H1 (cell line): ENCODE data around the gene ANKRD40CL. TPM values are rescaled to one million over a fixed set of nuclear protein-coding genes. Genes with fewer than 3 reads are reported as not detected.

Experiments used
- CTCF ChIA-PET: fragments of 300-600 bp; sonication (Branson Sonifier 250); formaldehyde crosslinking; loops from one replicate; lab custom pipeline; 2021; ENCODE audit not compliant: partially characterized antibody; lab: Charles Lee
- POLR2A ChIA-PET: fragments of 300-600 bp; sonication (Branson Sonifier 250); formaldehyde crosslinking; loops from one replicate; lab custom pipeline; 2021; ENCODE audit warnings: inconsistent platforms; ENCODE audit not compliant: partially characterized antibody; lab: Charles Lee
- DNase-seq, 2 experiments: peaks; one replicate each; pipeline versions ENCODE4 v3.0.0 to v3.0.0-alpha.2; 2010 to 2022; ENCODE audit warnings: low spot score in 2 of 2, low read depth in 1 of 2, mixed read lengths in 1 of 2
- FAIRE-seq: peaks from 2 replicates; lab custom pipeline; 2011; peaks lifted over from hg19 to GRCh38; lab: Jason Lieb, UNC
- H2AFZ ChIP-seq: 2 replicates; pipeline ENCODE4 v1.8.1; 2012; ENCODE audit warnings: low read length, inconsistent platforms
- H2AK5ac ChIP-seq: 2 replicates; pipeline ENCODE4 v1.6.1; 2013; ENCODE audit warnings: low read depth, low read length
- H2BK120ac ChIP-seq: replicated peaks from 2 replicates; pipeline ENCODE3; 2013; ENCODE audit warnings: low read depth, low read length, inconsistent platforms
- H2BK12ac ChIP-seq: 2 replicates; pipeline ENCODE4 v1.6.1; 2013; ENCODE audit warnings: low read depth, low read length
- H2BK15ac ChIP-seq: 2 replicates; pipeline ENCODE4 v1.6.1; 2013; ENCODE audit warnings: low read length
- H2BK20ac ChIP-seq: 2 replicates; pipeline ENCODE4 v1.6.1; 2013; ENCODE audit warnings: low read length
- H2BK5ac ChIP-seq: 2 replicates; pipeline ENCODE4 v1.6.1; 2013; ENCODE audit warnings: low read depth, low read length
- H3K14ac ChIP-seq: 2 replicates; pipeline ENCODE4 v1.6.1; 2013; ENCODE audit warnings: inconsistent platforms; ENCODE audit not compliant: insufficient read length
- H3K18ac ChIP-seq: 2 replicates; pipeline ENCODE4 v1.6.1; 2013; ENCODE audit warnings: low read length; ENCODE audit errors: extremely low read depth
- H3K23ac ChIP-seq: 2 replicates; pipeline ENCODE4 v1.6.1; 2013; ENCODE audit warnings: inconsistent platforms; ENCODE audit not compliant: insufficient read length
- H3K23me2 ChIP-seq: 2 replicates; pipeline ENCODE4 v1.6.1; 2013; ENCODE audit warnings: low read depth, low read length
- H3K27ac ChIP-seq: 2 replicates; pipeline ENCODE4 v1.6.1; 2011; ENCODE audit warnings: low read depth, low read length, inconsistent platforms
- H3K27me3 ChIP-seq, 4 experiments: replicated peaks in 1 of 4; 1 replicate in 1 of 4; 2 replicates in 3 of 4; pipeline versions ENCODE4 v1.6.1 to v1.8.1; 2011 to 2013; ENCODE audit warnings: low read length in 3 of 4, mild to moderate bottlenecking in 3 of 4, inconsistent platforms in 2 of 4, mixed read lengths in 2 of 4, moderate library complexity in 1 of 4; ENCODE audit not compliant: control insufficient read depth in 3 of 4, insufficient read depth in 3 of 4; ENCODE audit errors: extremely low read depth in 1 of 4
- H3K36me3 ChIP-seq, 4 experiments: 2 replicates each; pipeline versions ENCODE4 v1.6.1 to v1.8.1; 2011 to 2013; ENCODE audit warnings: mild to moderate bottlenecking in 4 of 4, low read length in 3 of 4, moderate library complexity in 2 of 4, control low read depth in 1 of 4, inconsistent platforms in 1 of 4; ENCODE audit not compliant: insufficient read depth in 4 of 4, control insufficient read depth in 2 of 4
- H3K4ac ChIP-seq: replicated peaks from 2 replicates; pipeline ENCODE3; 2013; ENCODE audit warnings: low read length, low read depth, mixed read lengths, inconsistent platforms; ENCODE audit not compliant: insufficient read length
- H3K4me1 ChIP-seq, 4 experiments: replicated peaks in 1 of 4; 1 replicate in 1 of 4; 2 replicates in 3 of 4; pipeline versions ENCODE4 v1.6.1 to v1.8.1; 2011 to 2013; ENCODE audit warnings: low read length in 3 of 4, inconsistent platforms in 2 of 4, mixed read lengths in 1 of 4; ENCODE audit not compliant: insufficient read depth in 4 of 4, control insufficient read depth in 3 of 4
- H3K4me2 ChIP-seq, 2 experiments: 2 replicates each; pipeline versions ENCODE4 v1.6.1 to v1.8.1; 2011 to 2013; ENCODE audit warnings: low read depth in 2 of 2, low read length in 2 of 2, control low read depth in 1 of 2, inconsistent platforms in 1 of 2, mild to moderate bottlenecking in 1 of 2; ENCODE audit not compliant: insufficient read depth in 1 of 2
- H3K4me3 ChIP-seq, 4 experiments: fragments of 200-600, 300-600 bp in 1 of 4; sonication (generic), shearing (Covaris generic), sonication (Bioruptor Twin) in 1 of 4; 2 replicates each; pipeline versions ENCODE4 v1.5.1 to v1.8.1; 2011 to 2016; ENCODE audit warnings: low read length in 4 of 4, low read depth in 3 of 4, control low read depth in 2 of 4, inconsistent platforms in 2 of 4, mild to moderate bottlenecking in 2 of 4, mixed read lengths in 1 of 4, moderate library complexity in 1 of 4; ENCODE audit not compliant: insufficient read depth in 2 of 4; ENCODE audit errors: extremely low read depth in 1 of 4
- H3K56ac ChIP-seq: replicated peaks from 2 replicates; pipeline ENCODE3; 2013; ENCODE audit warnings: low read depth, mild to moderate bottlenecking, mixed read lengths, low read length, inconsistent platforms; ENCODE audit not compliant: insufficient read length
- H3K79me1 ChIP-seq: 2 replicates; pipeline ENCODE4 v1.6.1; 2013; ENCODE audit warnings: low read depth, low read length, control low read depth
- H3K79me2 ChIP-seq, 2 experiments: 2 replicates each; pipeline versions ENCODE4 v1.6.1 to v1.8.1; 2012 to 2013; ENCODE audit warnings: low read length in 2 of 2, mild to moderate bottlenecking in 2 of 2, inconsistent platforms in 1 of 2; ENCODE audit not compliant: insufficient read depth in 2 of 2, control insufficient read depth in 1 of 2
- H3K9ac ChIP-seq, 4 experiments: replicated peaks in 1 of 4; 1 replicate in 1 of 4; 2 replicates in 3 of 4; pipeline versions ENCODE4 v1.6.1 to v1.8.1; 2011 to 2013; ENCODE audit warnings: low read depth in 3 of 4, low read length in 3 of 4, control low read depth in 2 of 4, mild to moderate bottlenecking in 2 of 4, moderate library complexity in 2 of 4, inconsistent platforms in 1 of 4; ENCODE audit errors: extremely low read depth in 1 of 4
- H3K9me3 ChIP-seq, 2 experiments: 2 replicates each; pipeline versions ENCODE4 v1.6.1 to v1.8.1; 2012 to 2013; ENCODE audit warnings: mild to moderate bottlenecking in 2 of 2, moderate library complexity in 2 of 2, control low read depth in 1 of 2, inconsistent platforms in 1 of 2, low read depth in 1 of 2, low read length in 1 of 2, mixed read lengths in 1 of 2; ENCODE audit not compliant: insufficient read depth in 2 of 2
- H4K20me1 ChIP-seq, 2 experiments: replicated peaks in 1 of 2; 2 replicates each; pipeline versions ENCODE3 to v1.8.1; 2011 to 2013; ENCODE audit warnings: inconsistent platforms in 2 of 2, low read length in 2 of 2, mild to moderate bottlenecking in 1 of 2; ENCODE audit not compliant: insufficient read depth in 2 of 2, control insufficient read depth in 1 of 2
- H4K5ac ChIP-seq: 2 replicates; pipeline ENCODE4 v1.6.1; 2013; ENCODE audit warnings: low read length, low read depth, mixed read lengths, inconsistent platforms; ENCODE audit not compliant: insufficient read length
- H4K8ac ChIP-seq: 2 replicates; pipeline ENCODE4 v1.8.0; 2013; ENCODE audit warnings: mild to moderate bottlenecking, moderate library complexity, low read length, inconsistent platforms; ENCODE audit not compliant: insufficient read depth; ENCODE audit errors: extremely low read depth
- H4K91ac ChIP-seq: replicated peaks from 2 replicates; pipeline ENCODE3; 2013; ENCODE audit warnings: low read length, mixed read lengths, inconsistent platforms; ENCODE audit not compliant: insufficient read length
- CTCF ChIP-seq, 3 experiments: IDR thresholded peaks; 1 replicate in 2 of 3; 2 replicates in 1 of 3; pipeline versions ENCODE4 v1.5.1 to v1.6.1; 2011; ENCODE audit warnings: low read length in 3 of 3, mild to moderate bottlenecking in 3 of 3, inconsistent platforms in 2 of 3, low read depth in 1 of 3, moderate library complexity in 1 of 3; ENCODE audit not compliant: insufficient read depth in 1 of 3; ENCODE audit errors: control extremely low read depth in 1 of 3
- EZH2 ChIP-seq: fragments of 200-600 bp; sonication (generic); IDR thresholded peaks from 2 replicates; pipeline ENCODE4 v1.7.1; 2012; ENCODE audit warnings: low read depth, mild to moderate bottlenecking, moderate library complexity, low read length, inconsistent platforms; ENCODE audit not compliant: severe bottlenecking
- MAX ChIP-seq: IDR thresholded peaks from 2 replicates; pipeline ENCODE4 v1.6.1; 2012; ENCODE audit warnings: inconsistent platforms
- RAD21 ChIP-seq, 2 experiments: IDR thresholded peaks in 1 of 2; conservative IDR thresholded peaks in 1 of 2; 2 replicates each; pipeline ENCODE4 v1.6.1; 2011; ENCODE audit warnings: low read depth in 2 of 2, low read length in 2 of 2, improper control_type of control experiment in 1 of 2, inconsistent platforms in 1 of 2, mild to moderate bottlenecking in 1 of 2, moderate library complexity in 1 of 2
- RBBP5 ChIP-seq: IDR thresholded peaks from 2 replicates; pipeline ENCODE4 v1.7.1; 2012; ENCODE audit warnings: low read depth, mild to moderate bottlenecking, inconsistent platforms, low read length, moderate library complexity, borderline replicate concordance
- TBP ChIP-seq: IDR thresholded peaks from 2 replicates; pipeline ENCODE4 v1.6.1; 2011; ENCODE audit warnings: low read depth, low read length, improper control_type of control experiment
- WGBS, 2 experiments: shearing (Covaris generic) in 1 of 2; methylation state at CpG; one replicate each; pipeline versions ENCODE4 v1.1.6 to v1.1.7; 2013 to 2015; ENCODE audit warnings: low lambda C conversion rate in 2 of 2, mixed read lengths in 2 of 2, inconsistent platforms in 1 of 2, low coverage in 1 of 2, missing lambda C conversion rate in 1 of 2; ENCODE audit not compliant: insufficient replicate concordance in 2 of 2, insufficient coverage in 1 of 2, insufficient read length in 1 of 2; ENCODE audit errors: extremely low coverage in 1 of 2, missing lambda C conversion rate in 1 of 2; 5-methylcytosine and 5-hydroxymethylcytosine counted together
- polyA plus RNA-seq, 7 experiments: library from polyadenylated mRNA; depleted of rRNA in 3 of 7; stranded (reverse) in 5 of 7; unstranded in 2 of 7; fragments of >200 nt in 5 of 7; fragments of 200-250 nt in 2 of 7; gene quantifications; 1 replicate in 5 of 7; 2 replicates in 1 of 7; 4 replicates in 1 of 7; pipeline versions ENCODE4 v1.2.1 to v1.2.3, GENCODE V29; 2011 to 2013; ENCODE audit warnings: missing spikeins in 2 of 7, mixed read lengths in 2 of 7
- total RNA-seq: library from RNA; stranded (reverse); fragmentation: NEBNext Ultra II Directional; extraction: Animal tissue kit (Norgen Biotek cat#: 25700); gene quantifications from 2 replicates; pipeline ENCODE4 v1.2.1, GENCODE V29; 2021

Gene ANKRD40CL
- total and polyA plus RNA-seq, 2 of the 8 experiments (the other 6 are each of a cell fraction or from before 2014, with no cell fraction given), result not detected

- Histone ChIP-seq H4K8ac (no peak overlapping the region), H4K20me1 (no peaks in the 10 kb centered on the region), H3K23me2 (0 out of 2 replicates have a peak, but pooled peaks cover 2% of the 10 kb centered on the region), H3K4me2 (no peak overlapping the region), H3K27ac (no peak overlapping the region), H3K4me1 (no peaks in the 10 kb centered on the region), H3K9me3 (no peaks in the 10 kb centered on the region), H2BK15ac (no peak overlapping the region), H3K9ac (no peak overlapping the region), H2AFZ (no peak overlapping the region; the same call in 1 of the 2 replicates), H2BK12ac (no peak overlapping the region), H2AK5ac (no peak overlapping the region), H3K14ac (no peak overlapping the region), H4K5ac (no peak overlapping the region), H3K79me1 (no peaks in the 10 kb centered on the region), H2BK5ac (no peak overlapping the region), H3K56ac (no peak overlapping the region), H3K4me3 (no peak overlapping the region), H3K4ac (no peak overlapping the region), H3K18ac (no peak overlapping the region), H2BK20ac (no peak overlapping the region), H3K23ac (no peak overlapping the region), H2BK120ac (no peak overlapping the region), H3K27me3 (no peaks in the 10 kb centered on the region), H4K91ac (no peak overlapping the region), H3K36me3 (no peaks in the 10 kb centered on the region), H3K79me2 (no peaks in the 10 kb centered on the region)
- no peak for DNase-seq
- CTCF ChIA-PET, result interaction anchor here (0.7 to 9.3 kb wide), 8 partner anchors 9 to 161 kb away, joined by 3 to 63 read pairs (median 4); no protein-coding TSS in a partner anchor
- POLR2A ChIA-PET, result interaction anchor here (1.0 to 2.3 kb wide), 3 partner anchors 17 to 92 kb away, joined by 3 to 6 read pairs (median 3); partner anchors contain the start of gene TOB1
- TF ChIP-seq RAD21 (IDR thresholded peaks at IDR 0.05 in 1 of 2, conservative IDR thresholded peaks at IDR 0.05 in 1 of 2; ENCODE audit: low read depth in 2 of 2, low read length in 2 of 2) (peak; percentile 47 to 62), MAX (no peak), CTCF (IDR thresholded peaks at IDR 0.05; ENCODE audit: control extremely low read depth in 1 of 3, insufficient read depth in 1 of 3, low read depth in 1 of 3, low read length in 3 of 3) (peak in 2 of 3 experiments; percentile 41 to 47; a peak in 2 of 4 replicates), EZH2 (no peak), TBP (no peak), RBBP5 (no peak)
- peak; percentile 36 for FAIRE-seq
- WGBS, 2 experiments, result 93% methylated on average over 7 of the region's 7 CpGs; no CpG with 5 or more reads in 1 of the 2 experiments
Observed at GRCh38 chr17:50774225-50774803, 7.0 kb upstream of the ANKRD40CL start.
